Putamen (tissue), 1 donor: Measurements from ENCODE around the gene IFT20.

Experiments used
- DNase-seq: peaks from one replicate; pipeline ENCODE4 v3.0.0-alpha.2; 2016; ENCODE audit warnings: low spot score

IFT20 gene

GRCh38 chr17:28334666-28335200 is 539 bp downstream of the IFT20 start:
- no peak for DNase-seq

GRCh38 chr17:28334171-28334570 is 1.1 kb downstream of the IFT20 start:
- no peak for DNase-seq

GRCh38 chr17:28333083-28333746 is 2.1 kb downstream of the IFT20 start:
- DNase-seq: no peak

GRCh38 chr17:28331891-28332420 is 3.3 kb downstream of the IFT20 start:
- no peak for DNase-seq

GRCh38 chr17:28330671-28331070 is 4.6 kb downstream of the IFT20 start:
- no peak for DNase-seq

GRCh38 chr17:28328325-28328724 is 6.9 kb downstream of the IFT20 start:
- DNase-seq: no peak

GRCh38 chr17:28327709-28328108 is 7.6 kb downstream of the IFT20 start:
- DNase-seq: no peak

- DNase-seq: no peak
Measured at GRCh38 chr17:28327031-28327607, 8.2 kb downstream of the IFT20 start.

- no peak for DNase-seq
Measured at GRCh38 chr17:28326114-28326513, 9.2 kb downstream of the IFT20 start.

- DNase-seq: no peak
Measured at GRCh38 chr17:28325211-28325610, 10.1 kb downstream of the IFT20 start.

- DNase-seq: no peak
Measured at GRCh38 chr17:28324781-28325180, 10.5 kb downstream of the IFT20 start.

GRCh38 chr17:28324267-28324745 is 11.0 kb downstream of the IFT20 start:
- no peak for DNase-seq

GRCh38 chr17:28320215-28321061 is 14.8 kb downstream of the IFT20 start:
- no peak for DNase-seq

GRCh38 chr17:28319598-28319935 is 15.7 kb downstream of the IFT20 start:
- no peak for DNase-seq

- peak; percentile 95 for DNase-seq
Measured at GRCh38 chr17:28318759-28319597, 16.3 kb downstream of the IFT20 start, which contains the start of gene TMEM97. Gene TMEM97, plus strand, starts transcription at chr17:28319200. Its CDS starts 40 bp downstream, at chr17:28319240.

- no peak for DNase-seq
Measured at GRCh38 chr17:28317966-28318758, 17.1 kb downstream of the IFT20 start.

- no peak for DNase-seq
Measured at GRCh38 chr17:28317099-28317965, 17.9 kb downstream of the IFT20 start.

- DNase-seq: no peak
Measured at GRCh38 chr17:28315846-28316705, 19.2 kb downstream of the IFT20 start.

GRCh38 chr17:28313841-28314240 is 21.4 kb downstream of the IFT20 start:
- no peak for DNase-seq
